HUDEP-2 (cell line): Measurements from ENCODE around the gene ABCA2.

ENCODE experiments used
- DNase-seq, 76 experiments: peaks; one replicate each; lab custom pipeline; 2025; ENCODE audit not compliant: unreplicated experiment in 76 of 76; lab: John Stamatoyannopoulos, UW

Gene ABCA2

GRCh38 chr9:136968333-136969127 is 59.5 kb downstream of the ABCA2 start:
- DNase-seq, result no peak

GRCh38 chr9:136965771-136966484 is 62.1 kb downstream of the ABCA2 start:
- DNase-seq, result no peak

GRCh38 chr9:136964833-136965422 is 63.1 kb downstream of the ABCA2 start:
- no peak for DNase-seq

GRCh38 chr9:136964171-136964689 is 63.8 kb downstream of the ABCA2 start:
- DNase-seq, result peak in 44 of 76 experiments; percentile 4 to 63 (median 36)

- DNase-seq, result no peak
These were observed 64.3 kb downstream of the ABCA2 start for GRCh38 chr9:136963751-136964150.

- no peak for DNase-seq
These were observed 64.7 kb downstream of the ABCA2 start for GRCh38 chr9:136963341-136963740.

- no peak for DNase-seq
These were observed 65.3 kb downstream of the ABCA2 start for GRCh38 chr9:136962701-136963248.

- peak in 24 of 76 experiments; percentile 5 to 51 (median 22) for DNase-seq
These were observed 65.9 kb downstream of the ABCA2 start for GRCh38 chr9:136962163-136962562.

- no peak for DNase-seq
These were observed 66.6 kb downstream of the ABCA2 start for GRCh38 chr9:136961279-136962065.

GRCh38 chr9:136960938-136961275 is 67.1 kb downstream of the ABCA2 start:
- DNase-seq, result no peak

GRCh38 chr9:136960212-136960937 is 67.7 kb downstream of the ABCA2 start:
- DNase-seq, result no peak

- no peak for DNase-seq
These were observed 68.9 kb downstream of the ABCA2 start for GRCh38 chr9:136958898-136959850.

- DNase-seq, result no peak
These were observed 69.6 kb downstream of the ABCA2 start for GRCh38 chr9:136958473-136958872.

GRCh38 chr9:136957901-136958300 is 70.1 kb downstream of the ABCA2 start:
- no peak for DNase-seq

- no peak for DNase-seq
These were observed 70.6 kb downstream of the ABCA2 start for GRCh38 chr9:136957461-136957860.
